Measurements from ENCODE around the gene ITIH4.

ITIH4 gene

GRCh38 chr3:52827866-52828376 is 2.6 kb downstream of the ITIH4 start:
- TF ChIP-seq CTCF (IDR thresholded peaks at IDR 0.05; ENCODE audit: insufficient read depth, low read depth, low read length, missing control alignments) = no peak
- no peak overlapping the region for H3K4me3 ChIP-seq (ENCODE audit: low read length)

GRCh38 chr3:52827441-52827840 is 3.0 kb downstream of the ITIH4 start:
- DNase-seq (ENCODE audit: low read depth) = peak; percentile 48
- no peak overlapping the region for H3K4me3 ChIP-seq (ENCODE audit: low read length)
- no peak for TF ChIP-seq CTCF (IDR thresholded peaks at IDR 0.05; ENCODE audit: insufficient read depth, low read depth, low read length, missing control alignments)

More at GRCh38 chr3:52827866-52828376, 2.6 kb downstream of the ITIH4 start:
- DNase-seq (ENCODE audit: low read depth) = no peak

- no peak overlapping the region for H3K4me3 ChIP-seq (ENCODE audit: low read length)
- DNase-seq (ENCODE audit: low read depth) = no peak
- no peak for TF ChIP-seq CTCF (IDR thresholded peaks at IDR 0.05; ENCODE audit: insufficient read depth, low read depth, low read length, missing control alignments)
Measured at GRCh38 chr3:52824037-52824436, 6.4 kb downstream of the ITIH4 start.

- no peak for DNase-seq (ENCODE audit: low read depth)
- no peak for TF ChIP-seq CTCF (IDR thresholded peaks at IDR 0.05; ENCODE audit: insufficient read depth, low read depth, low read length, missing control alignments)
- H3K4me3 ChIP-seq (ENCODE audit: low read length) = no peak overlapping the region
Measured at GRCh38 chr3:52822363-52822762, 8.1 kb downstream of the ITIH4 start.

- peak; percentile 70 for TF ChIP-seq CTCF (IDR thresholded peaks at IDR 0.05; ENCODE audit: insufficient read depth, low read depth, low read length, missing control alignments)
- H3K4me3 ChIP-seq (ENCODE audit: low read length) = no peak overlapping the region
- DNase-seq (ENCODE audit: low read depth) = peak; percentile 49
Measured at GRCh38 chr3:52820736-52821135, 9.7 kb downstream of the ITIH4 start.

- H3K4me3 ChIP-seq (ENCODE audit: low read length) = no peak overlapping the region
- no peak for TF ChIP-seq CTCF (IDR thresholded peaks at IDR 0.05; ENCODE audit: insufficient read depth, low read depth, low read length, missing control alignments)
- DNase-seq (ENCODE audit: low read depth) = no peak
Measured at GRCh38 chr3:52819936-52820335, 10.5 kb downstream of the ITIH4 start.

GRCh38 chr3:52817860-52818259 is 12.6 kb downstream of the ITIH4 start:
- TF ChIP-seq CTCF (IDR thresholded peaks at IDR 0.05; ENCODE audit: insufficient read depth, low read depth, low read length, missing control alignments) = no peak
- H3K4me3 ChIP-seq (ENCODE audit: low read length) = no peak overlapping the region
- no peak for DNase-seq (ENCODE audit: low read depth)

All from epithelial cell of esophagus (primary cell).